ENCODE measurements around the gene RNF227. TPM values are rescaled to one million over a fixed set of nuclear protein-coding genes. Genes with fewer than 3 reads are reported as not detected.

The RNF227 gene
- 0.11 and 0.52 TPM in 2 replicates for total RNA-seq (2014; rRNA removed)
- percentile 44 among the genes with signal in this experiment for Bru-seq, nascent RNA
- percentile 58 among the genes with signal in this experiment for BruChase-seq, experiment 1, labeled RNA remaining after a 6-hour chase
- BruChase-seq, experiment 2, labeled RNA remaining after a 2-hour chase = percentile 67 among the genes with signal in this experiment
- long read RNA-seq = 0 reads

GRCh38 chr17:7915611-7916384 lies at the start of gene RNF227:
RNF227 (minus strand) TSS chr17:7916289; CDS start chr17:7916195, 94 bp downstream.
- POLR2A ChIA-PET (ENCODE audit: unreplicated experiment) = no interaction called here

GRCh38 chr17:7961421-7961820 lies 45.3 kb upstream of the RNF227 start:
- Histone ChIP-seq H4K20me1 (ENCODE audit: low read length) (no peaks in the 10 kb centered on the region), H2AFZ (ENCODE audit: low read length) (no peak overlapping the region), H3K4me1 (ENCODE audit: insufficient read depth, low read length) (peaks cover 4% of the 10 kb centered on the region), H3F3A (ENCODE audit: low read length, unreplicated experiment) (no peaks in the 10 kb centered on the region), H3K27me3 (ENCODE audit: low read length) (no peaks in the 10 kb centered on the region), H3K9me3 (ENCODE audit: low read length) (no peaks in the 10 kb centered on the region), H3K4me3 (ENCODE audit: low read length) (no peak overlapping the region), H3K79me2 (ENCODE audit: low read length) (no peaks in the 10 kb centered on the region), H3K36me3 (ENCODE audit: low read depth, low read length) (no peaks in the 10 kb centered on the region), H3K4me2 (ENCODE audit: low read length) (no peak overlapping the region), H3K9ac (ENCODE audit: low read length) (no peak overlapping the region), H3K27ac (ENCODE audit: low read length) (no peak overlapping the region), H3K9me2 (replicated peaks; ENCODE audit: low read length) (no peaks in the 10 kb centered on the region)
- ATAC-seq (no peak), DNase-seq (no peak)
- no TSS peak for BruUV-seq (replicated peaks)
- TF ChIP-seq EZH2phosphoT487 (IDR thresholded peaks at IDR 0.05; ENCODE audit: borderline replicate concordance, low read length) = no peak
- TF ChIP-seq CTCF (conservative IDR thresholded peaks at IDR 0.05; ENCODE audit: low read depth, low read length) = no peak
- TF ChIP-seq EZH2 (IDR thresholded peaks at IDR 0.05; ENCODE audit: low read length, unreplicated experiment) = no peak
- ChIA-PET CTCF (no interaction called here), POLR2A (ENCODE audit: unreplicated experiment) (no interaction called here)
- intact Hi-C loops (cut with micrococcal nuclease) = no loop called here

More at GRCh38 chr17:7915611-7916384, at the start of gene RNF227:
- peak within 1 kb of the TSS; percentile 37 for H3K9ac ChIP-seq (ENCODE audit: low read length)
- peak within 1 kb of the TSS; percentile 96 for H3K4me2 ChIP-seq (ENCODE audit: low read length)
- no peaks in the 10 kb centered on the region for H3K9me2 ChIP-seq (replicated peaks; ENCODE audit: low read length)
- H2AFZ ChIP-seq (ENCODE audit: low read length) = peak within 1 kb of the TSS; percentile 81
- H3K79me2 ChIP-seq (ENCODE audit: low read length) = no peaks in the 10 kb centered on the region
- no peaks in the 10 kb centered on the region for H3K27me3 ChIP-seq (ENCODE audit: low read length)
- H4K20me1 ChIP-seq (ENCODE audit: low read length) = no peaks in the 10 kb centered on the region
- peak within 1 kb of the TSS; percentile 69 for H3K4me3 ChIP-seq (ENCODE audit: low read length)
- no peaks in the 10 kb centered on the region for H3K36me3 ChIP-seq (ENCODE audit: low read depth, low read length)
- no peaks in the 10 kb centered on the region for H3K9me3 ChIP-seq (ENCODE audit: low read length)
- DNase-seq = peak; percentile 83
- CTCF ChIA-PET = no interaction called here
- H3K4me1 ChIP-seq (ENCODE audit: insufficient read depth, low read length) = peaks cover 17% of the 10 kb centered on the region
- ATAC-seq = peak; percentile 76
- intact Hi-C loops (cut with micrococcal nuclease) = loop anchor here (1.0 kb wide), 1 partner anchor 73 kb away; no protein-coding TSS in a partner anchor
- H3F3A ChIP-seq (ENCODE audit: low read length, unreplicated experiment) = no peaks in the 10 kb centered on the region
- no TSS peak for BruUV-seq (replicated peaks)
- no peak for TF ChIP-seq EZH2phosphoT487 (IDR thresholded peaks at IDR 0.05; ENCODE audit: borderline replicate concordance, low read length)
- no peak for TF ChIP-seq EZH2 (IDR thresholded peaks at IDR 0.05; ENCODE audit: low read length, unreplicated experiment)
- TF ChIP-seq CTCF (conservative IDR thresholded peaks at IDR 0.05; ENCODE audit: low read depth, low read length) = no peak
- no peak within 1 kb of the TSS for H3K27ac ChIP-seq (ENCODE audit: low read length)
